K562 (cell line): ENCODE data around the gene SPATA45. TPM values are rescaled to one million over a fixed set of nuclear protein-coding genes. Genes with fewer than 3 reads are reported as not detected.

ENCODE experiments used
- DDX20 ChIP-seq: fragments of 450-650 bp; IDR thresholded peaks from 2 replicates; pipeline ENCODE4 v1.6.1; 2016; ENCODE audit warnings: missing genetic modification characterization, low read depth, mild to moderate bottlenecking, missing compliant biosample characterization, moderate library complexity
- ELF1 ChIP-seq: fragments of 200-800 bp; sonication (Bioruptor generic); IDR thresholded peaks from 2 replicates; pipeline ENCODE4 v1.6.1; 2016; ENCODE audit warnings: missing genetic modification characterization, missing compliant biosample characterization
- LARP7 ChIP-seq: fragments of 450-650 bp; IDR thresholded peaks from 2 replicates; pipeline ENCODE4 v1.6.1; 2016
- MAZ ChIP-seq, 2 experiments: fragments of 450-650 bp in 1 of 2; sonication (generic) in 1 of 2; formaldehyde crosslinking; IDR thresholded peaks in 1 of 2; conservative IDR thresholded peaks in 1 of 2; 2 replicates each; pipeline versions ENCODE4 v1.4.0 to v1.5.0; 2020; ENCODE audit warnings: mild to moderate bottlenecking in 1 of 2, missing genetic modification reagents in 1 of 2
- NONO ChIP-seq, 2 experiments: fragments of 200-400 bp in 1 of 2; fragments of 450-650 bp in 1 of 2; formaldehyde crosslinking in 1 of 2; IDR thresholded peaks; 2 replicates each; pipeline ENCODE4 v1.6.1; 2017; ENCODE audit warnings: low read depth in 2 of 2, mild to moderate bottlenecking in 2 of 2, moderate library complexity in 2 of 2, low read length in 1 of 2
- PCBP1 ChIP-seq: fragments of 200-400 bp; formaldehyde crosslinking; IDR thresholded peaks from 2 replicates; pipeline ENCODE4 v1.6.1; 2018; ENCODE audit warnings: mild to moderate bottlenecking, low read depth, low read length; ENCODE audit not compliant: poor library complexity, severe bottlenecking
- POLR2G ChIP-seq: fragments of 200-400 bp; formaldehyde crosslinking; IDR thresholded peaks from 2 replicates; pipeline ENCODE4 v1.6.1; 2017; ENCODE audit warnings: low read depth, mild to moderate bottlenecking, antibody characterized with exemption, low read length, moderate library complexity
- THAP7 ChIP-seq: fragments of 250-450 bp; sonication (Bioruptor Pico); IDR thresholded peaks from 2 replicates; pipeline ENCODE4 v1.5.0; 2021
- TOE1 ChIP-seq, 2 experiments: fragments of 450-650 bp in 1 of 2; sonication (generic) in 1 of 2; formaldehyde crosslinking in 1 of 2; IDR thresholded peaks; 2 replicates each; pipeline versions ENCODE4 v1.7.1 to v1.8.0; 2016 to 2022; ENCODE audit warnings: borderline replicate concordance in 2 of 2, mild to moderate bottlenecking in 2 of 2, antibody characterized with exemption in 1 of 2, inconsistent platforms in 1 of 2, low read depth in 1 of 2, missing genetic modification reagents in 1 of 2, moderate library complexity in 1 of 2
- YBX1 ChIP-seq: fragments of 450-650 bp; IDR thresholded peaks from 2 replicates; pipeline ENCODE4 v1.7.1; 2016; ENCODE audit warnings: mild to moderate bottlenecking
- ZNF134 ChIP-seq: fragments of 250-450 bp; sonication (Bioruptor Pico); conservative IDR thresholded peaks from 2 replicates; pipeline ENCODE4 v1.4.0; 2020
- ZNF696 ChIP-seq: fragments of 250-450 bp; sonication (Bioruptor Pico); conservative IDR thresholded peaks from 2 replicates; pipeline ENCODE4 v1.4.0; 2020; ENCODE audit warnings: mild to moderate bottlenecking, moderate library complexity
- polyA plus RNA-seq, 8 experiments: library from polyadenylated mRNA; depleted of rRNA in 4 of 8; stranded (reverse) in 5 of 8; unstranded in 3 of 8; fragments of >200 nt; fragmentation: Nextera tagmentation in 2 of 8; fragmentation: Illumina TruSeq in 1 of 8; extraction: Ambion mirVana in 2 of 8; extraction: Trizol in 1 of 8; gene quantifications; 2 replicates each; pipeline versions ENCODE4 v1.2.1 to v1.2.3, GENCODE V29; 2011 to 2014; ENCODE audit warnings: inconsistent platforms in 1 of 8, missing spikeins in 1 of 8
- total RNA-seq, 7 experiments: library from RNA; depleted of rRNA in 6 of 7; stranded (reverse); fragments of >200 nt in 6 of 7; fragmentation: Illumina TruSeq in 2 of 7; extraction: Trizol in 2 of 7; gene quantifications; 2 replicates each; pipeline versions ENCODE4 v1.2.1 to v1.2.3, GENCODE V29; 2011 to 2021; ENCODE audit warnings: low replicate concordance in 1 of 7
- TF ChIP-seq, protein P1 (sequence below), 2 experiments: fragments of 450-650 bp; IDR thresholded peaks; 2 replicates each; pipeline ENCODE4 v1.6.1; 2016; ENCODE audit warnings: mild to moderate bottlenecking in 2 of 2, borderline replicate concordance in 1 of 2, low read depth in 1 of 2, moderate library complexity in 1 of 2
- TF ChIP-seq, protein P2 (sequence below): fragments of 250-450 bp; sonication (Bioruptor Pico); IDR thresholded peaks from 2 replicates; pipeline ENCODE4 v1.8.0; 2021; ENCODE audit warnings: mild to moderate bottlenecking, moderate library complexity

Gene SPATA45
- total and polyA plus RNA-seq, 9 of the 15 experiments (the other 6 are each of a cell fraction or from before 2014, with no cell fraction given), result 0.18 TPM; not detected in 8

- TF ChIP-seq, protein P1, sequence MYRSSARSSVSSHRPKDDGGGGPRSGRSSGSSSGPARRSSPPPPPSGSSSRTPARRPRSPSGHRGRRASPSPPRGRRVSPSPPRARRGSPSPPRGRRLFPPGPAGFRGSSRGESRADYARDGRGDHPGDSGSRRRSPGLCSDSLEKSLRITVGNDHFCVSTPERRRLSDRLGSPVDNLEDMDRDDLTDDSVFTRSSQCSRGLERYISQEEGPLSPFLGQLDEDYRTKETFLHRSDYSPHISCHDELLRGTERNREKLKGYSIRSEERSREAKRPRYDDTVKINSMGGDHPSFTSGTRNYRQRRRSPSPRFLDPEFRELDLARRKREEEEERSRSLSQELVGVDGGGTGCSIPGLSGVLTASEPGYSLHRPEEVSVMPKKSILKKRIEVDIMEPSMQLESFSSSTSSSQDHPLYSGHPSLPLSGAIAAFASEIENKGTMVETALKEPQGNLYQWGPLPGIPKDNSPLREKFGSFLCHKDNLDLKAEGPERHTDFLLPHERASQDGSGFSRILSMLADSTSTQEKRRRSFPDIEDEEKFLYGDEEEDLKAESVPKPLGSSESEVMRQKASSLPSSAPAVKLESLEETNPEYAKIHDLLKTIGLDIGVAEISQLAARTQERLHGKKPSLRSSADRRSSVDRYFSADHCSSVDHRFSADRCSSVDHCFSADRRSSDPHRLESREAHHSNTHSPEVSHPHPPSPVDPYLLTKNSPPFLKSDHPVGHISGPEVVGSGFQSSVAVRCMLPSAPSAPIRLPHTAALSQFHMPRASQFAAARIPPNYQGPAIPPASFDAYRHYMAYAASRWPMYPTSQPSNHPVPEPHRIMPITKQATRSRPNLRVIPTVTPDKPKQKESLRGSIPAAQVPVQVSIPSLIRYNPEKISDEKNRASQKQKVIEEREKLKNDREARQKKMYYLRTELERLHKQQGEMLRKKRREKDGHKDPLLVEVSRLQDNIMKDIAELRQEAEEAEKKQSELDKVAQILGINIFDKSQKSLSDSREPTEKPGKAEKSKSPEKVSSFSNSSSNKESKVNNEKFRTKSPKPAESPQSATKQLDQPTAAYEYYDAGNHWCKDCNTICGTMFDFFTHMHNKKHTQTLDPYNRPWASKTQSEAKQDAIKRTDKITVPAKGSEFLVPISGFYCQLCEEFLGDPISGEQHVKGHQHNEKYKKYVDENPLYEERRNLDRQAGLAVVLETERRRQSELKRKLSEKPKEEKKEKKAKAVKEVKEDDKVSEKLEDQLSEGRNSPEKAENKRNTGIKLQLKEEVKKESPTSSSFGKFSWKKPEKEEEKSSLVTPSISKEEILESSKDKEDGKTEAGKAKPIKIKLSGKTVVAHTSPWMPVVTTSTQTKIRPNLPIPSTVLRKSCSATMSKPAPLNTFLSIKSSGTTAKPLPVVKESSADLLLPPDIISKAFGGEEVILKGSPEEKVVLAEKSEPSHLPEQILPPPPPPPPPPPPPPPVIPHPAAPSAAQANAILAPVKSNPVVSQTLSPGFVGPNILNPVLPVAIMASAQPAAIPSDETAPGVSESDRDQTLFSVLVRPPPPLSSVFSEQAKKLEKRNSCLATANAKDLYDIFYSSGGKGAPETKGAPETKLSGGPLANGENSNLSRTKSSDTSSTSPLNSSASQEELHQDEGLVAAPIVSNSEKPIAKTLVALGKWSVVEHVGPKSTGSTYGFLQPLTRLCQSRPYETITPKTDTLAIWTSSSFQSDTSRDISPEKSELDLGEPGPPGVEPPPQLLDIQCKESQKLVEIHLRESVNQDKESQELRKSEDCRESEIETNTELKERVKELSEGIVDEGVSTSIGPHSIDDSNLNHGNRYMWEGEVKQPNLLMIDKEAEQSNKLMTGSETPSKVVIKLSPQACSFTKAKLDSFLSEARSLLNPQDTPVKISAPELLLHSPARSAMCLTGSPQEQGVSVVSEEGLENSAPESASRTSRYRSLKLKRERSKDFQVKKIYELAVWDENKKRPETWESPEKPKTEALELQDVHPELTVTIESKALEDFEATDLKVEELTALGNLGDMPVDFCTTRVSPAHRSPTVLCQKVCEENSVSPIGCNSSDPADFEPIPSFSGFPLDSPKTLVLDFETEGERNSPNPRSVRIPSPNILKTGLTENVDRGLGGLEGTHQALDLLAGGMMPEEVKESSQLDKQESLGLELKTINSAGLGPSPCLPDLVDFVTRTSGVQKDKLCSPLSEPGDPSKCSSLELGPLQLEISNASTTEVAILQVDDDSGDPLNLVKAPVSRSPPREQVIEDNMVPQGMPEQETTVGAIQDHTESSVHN (IDR thresholded peaks at IDR 0.05; ENCODE audit: borderline replicate concordance in 1 of 2, low read depth in 1 of 2), result no peak
- peak; percentile 91 for TF ChIP-seq TOE1 (IDR thresholded peaks at IDR 0.05; ENCODE audit: borderline replicate concordance)
- peak; percentile 45; the same call in 1 of the 2 replicates for TF ChIP-seq TOE1 (CRISPR knock-in tag; IDR thresholded peaks at IDR 0.05; ENCODE audit: borderline replicate concordance, low read depth)
- TF ChIP-seq NONO (IDR thresholded peaks at IDR 0.05; ENCODE audit: low read depth in 2 of 2, low read length in 1 of 2), result peak; percentile 18 to 82; a peak in 2 of 4 replicates
- TF ChIP-seq MAZ (CRISPR knock-in tag; conservative IDR thresholded peaks at IDR 0.05 in 1 of 2, IDR thresholded peaks at IDR 0.05 in 1 of 2), result peak; percentile 92
- peak; percentile 81; the same call in 1 of the 2 replicates for TF ChIP-seq THAP7
- TF ChIP-seq ZNF696 (CRISPR knock-in tag), result no peak
- TF ChIP-seq, protein P2, sequence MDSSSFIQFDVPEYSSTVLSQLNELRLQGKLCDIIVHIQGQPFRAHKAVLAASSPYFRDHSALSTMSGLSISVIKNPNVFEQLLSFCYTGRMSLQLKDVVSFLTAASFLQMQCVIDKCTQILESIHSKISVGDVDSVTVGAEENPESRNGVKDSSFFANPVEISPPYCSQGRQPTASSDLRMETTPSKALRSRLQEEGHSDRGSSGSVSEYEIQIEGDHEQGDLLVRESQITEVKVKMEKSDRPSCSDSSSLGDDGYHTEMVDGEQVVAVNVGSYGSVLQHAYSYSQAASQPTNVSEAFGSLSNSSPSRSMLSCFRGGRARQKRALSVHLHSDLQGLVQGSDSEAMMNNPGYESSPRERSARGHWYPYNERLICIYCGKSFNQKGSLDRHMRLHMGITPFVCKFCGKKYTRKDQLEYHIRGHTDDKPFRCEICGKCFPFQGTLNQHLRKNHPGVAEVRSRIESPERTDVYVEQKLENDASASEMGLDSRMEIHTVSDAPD (CRISPR knock-in tag), result no peak
- peak; percentile 98 for TF ChIP-seq POLR2G
- peak; percentile 76 for TF ChIP-seq PCBP1
- no peak for TF ChIP-seq DDX20 (tag)
- no peak for TF ChIP-seq YBX1
- TF ChIP-seq LARP7, result no peak; the same call in 1 of the 2 replicates
- TF ChIP-seq ELF1 (tag), result no peak
- TF ChIP-seq ZNF134 (CRISPR knock-in tag), result no peak
Observed at GRCh38 chr1:212791676-212792395, 55.6 kb downstream of the SPATA45 start, which contains the start of the genes NSL1 and TATDN3 (continued).
